Measurements from ENCODE around the gene MTX1.

GRCh38 chr1:155173478-155174323 is 34.8 kb upstream of the MTX1 start, which contains the start of gene TRIM46:
- TF ChIP-seq EZH2 (IDR thresholded peaks at IDR 0.05; ENCODE audit: insufficient read depth, poor library complexity, severe bottlenecking) (no peak), EZH2phosphoT487 (IDR thresholded peaks at IDR 0.05; ENCODE audit: insufficient read depth, low read depth) (no peak)

Data from GM23248 (cell line).